Measurements from ENCODE around the gene IGF1R.
"Not testable (repeated sequence)": the region's sequence is repeated elsewhere in the genome, so short reads cannot be mapped to it uniquely, and the experiment has no call there.

Gene IGF1R

GRCh38 chr15:98955331-98955730 lies 307.0 kb downstream of the IGF1R start:
- no peak for DNase-seq (ENCODE audit: low spot score in 2 of 2)
- Mint-ChIP-seq H3K4me3 (no peak overlapping the region), H3K27me3 (no peaks in the 10 kb centered on the region), H3K9me3 (no peaks in the 10 kb centered on the region), H3K27ac (ENCODE audit: low read depth) (no peak overlapping the region), H3K36me3 (ENCODE audit: insufficient read depth) (no peaks in the 10 kb centered on the region), H3K4me1 (peaks cover 20% of the 10 kb centered on the region)
- no peak for ATAC-seq (replicated peaks; ENCODE audit: extremely low read depth, poor library complexity, severe bottlenecking)

GRCh38 chr15:98955961-98956723 lies 307.8 kb downstream of the IGF1R start:
- no peaks in the 10 kb centered on the region for H3K36me3 Mint-ChIP-seq (ENCODE audit: insufficient read depth)
- no peak overlapping the region for H3K4me3 Mint-ChIP-seq
- no peak for ATAC-seq (replicated peaks; ENCODE audit: extremely low read depth, poor library complexity, severe bottlenecking)
- DNase-seq (ENCODE audit: low spot score in 2 of 2): no peak
- no peaks in the 10 kb centered on the region for H3K27me3 Mint-ChIP-seq
- H3K4me1 Mint-ChIP-seq: peaks cover 20% of the 10 kb centered on the region
- no peak overlapping the region for H3K27ac Mint-ChIP-seq (ENCODE audit: low read depth)
- H3K9me3 Mint-ChIP-seq: no peaks in the 10 kb centered on the region

- Mint-ChIP-seq H3K4me3 (no peak overlapping the region), H3K4me1 (peaks cover 20% of the 10 kb centered on the region), H3K36me3 (ENCODE audit: insufficient read depth) (no peaks in the 10 kb centered on the region), H3K27ac (ENCODE audit: low read depth) (no peak overlapping the region), H3K9me3 (no peaks in the 10 kb centered on the region), H3K27me3 (no peaks in the 10 kb centered on the region)
- ATAC-seq (replicated peaks; ENCODE audit: extremely low read depth, poor library complexity, severe bottlenecking) (no peak), DNase-seq (ENCODE audit: low spot score in 2 of 2) (no peak)
Observed at GRCh38 chr15:98956796-98957553, 308.6 kb downstream of the IGF1R start.

GRCh38 chr15:98957655-98958054 lies 309.3 kb downstream of the IGF1R start:
- no peak overlapping the region for H3K4me3 Mint-ChIP-seq
- DNase-seq (ENCODE audit: low spot score in 2 of 2): no peak
- no peak overlapping the region for H3K27ac Mint-ChIP-seq (ENCODE audit: low read depth)
- H3K27me3 Mint-ChIP-seq: no peaks in the 10 kb centered on the region
- peaks cover 3% of the 10 kb centered on the region for H3K36me3 Mint-ChIP-seq (ENCODE audit: insufficient read depth)
- no peaks in the 10 kb centered on the region for H3K9me3 Mint-ChIP-seq
- peaks cover 13% of the 10 kb centered on the region for H3K4me1 Mint-ChIP-seq
- no peak for ATAC-seq (replicated peaks; ENCODE audit: extremely low read depth, poor library complexity, severe bottlenecking)

- Mint-ChIP-seq H3K36me3 (ENCODE audit: insufficient read depth) (peaks cover 3% of the 10 kb centered on the region), H3K4me1 (peaks cover 9% of the 10 kb centered on the region), H3K27me3 (no peaks in the 10 kb centered on the region), H3K9me3 (no peaks in the 10 kb centered on the region), H3K4me3 (no peak overlapping the region), H3K27ac (ENCODE audit: low read depth) (no peak overlapping the region)
- ATAC-seq (replicated peaks; ENCODE audit: extremely low read depth, poor library complexity, severe bottlenecking): no peak
- no peak for DNase-seq (ENCODE audit: low spot score in 2 of 2)
Observed at GRCh38 chr15:98958076-98958475, 309.7 kb downstream of the IGF1R start.

GRCh38 chr15:98958918-98959639 lies 310.7 kb downstream of the IGF1R start:
- H3K36me3 Mint-ChIP-seq (ENCODE audit: insufficient read depth): peaks cover 3% of the 10 kb centered on the region
- no peaks in the 10 kb centered on the region for H3K9me3 Mint-ChIP-seq
- ATAC-seq (replicated peaks; ENCODE audit: extremely low read depth, poor library complexity, severe bottlenecking) (no peak), DNase-seq (ENCODE audit: low spot score in 2 of 2) (no peak)
- H3K4me3 Mint-ChIP-seq: no peak overlapping the region
- no peak overlapping the region for H3K27ac Mint-ChIP-seq (ENCODE audit: low read depth)
- no peaks in the 10 kb centered on the region for H3K27me3 Mint-ChIP-seq
- peaks cover 4% of the 10 kb centered on the region for H3K4me1 Mint-ChIP-seq

- Mint-ChIP-seq H3K4me1 (peaks cover 4% of the 10 kb centered on the region), H3K27ac (ENCODE audit: low read depth) (no peak overlapping the region), H3K4me3 (no peak overlapping the region), H3K27me3 (no peaks in the 10 kb centered on the region), H3K36me3 (ENCODE audit: insufficient read depth) (peaks cover 3% of the 10 kb centered on the region), H3K9me3 (no peaks in the 10 kb centered on the region)
- ATAC-seq (replicated peaks; ENCODE audit: extremely low read depth, poor library complexity, severe bottlenecking): no peak
- no peak for DNase-seq (ENCODE audit: low spot score in 2 of 2)
Observed at GRCh38 chr15:98959640-98960007, 311.3 kb downstream of the IGF1R start.

- Mint-ChIP-seq H3K4me3 (no peak overlapping the region), H3K9me3 (no peaks in the 10 kb centered on the region), H3K27me3 (peaks cover 1% of the 10 kb centered on the region), H3K36me3 (ENCODE audit: insufficient read depth) (peaks cover 3% of the 10 kb centered on the region), H3K27ac (ENCODE audit: low read depth) (no peak overlapping the region), H3K4me1 (peaks cover 4% of the 10 kb centered on the region)
- DNase-seq (ENCODE audit: low spot score in 2 of 2) (no peak), ATAC-seq (replicated peaks; ENCODE audit: extremely low read depth, poor library complexity, severe bottlenecking) (no peak)
Observed at GRCh38 chr15:98960555-98961050, 312.3 kb downstream of the IGF1R start.

GRCh38 chr15:98963444-98963843 lies 315.1 kb downstream of the IGF1R start:
- Mint-ChIP-seq H3K4me3 (no peak overlapping the region), H3K9me3 (no peaks in the 10 kb centered on the region), H3K27ac (ENCODE audit: low read depth) (no peak overlapping the region), H3K36me3 (ENCODE audit: insufficient read depth) (peaks cover 3% of the 10 kb centered on the region), H3K27me3 (peaks cover 25% of the 10 kb centered on the region), H3K4me1 (peaks cover 4% of the 10 kb centered on the region)
- no peak for ATAC-seq (replicated peaks; ENCODE audit: extremely low read depth, poor library complexity, severe bottlenecking)
- DNase-seq (ENCODE audit: low spot score in 2 of 2): no peak

GRCh38 chr15:98964466-98965133 lies 316.3 kb downstream of the IGF1R start:
- no peaks in the 10 kb centered on the region for H3K4me1 Mint-ChIP-seq
- peaks cover 3% of the 10 kb centered on the region for H3K36me3 Mint-ChIP-seq (ENCODE audit: insufficient read depth)
- no peaks in the 10 kb centered on the region for H3K9me3 Mint-ChIP-seq
- H3K4me3 Mint-ChIP-seq: no peak overlapping the region
- DNase-seq (ENCODE audit: low spot score in 2 of 2): no peak
- H3K27ac Mint-ChIP-seq (ENCODE audit: low read depth): no peak overlapping the region
- no peak for ATAC-seq (replicated peaks; ENCODE audit: extremely low read depth, poor library complexity, severe bottlenecking)
- peaks cover 25% of the 10 kb centered on the region for H3K27me3 Mint-ChIP-seq

GRCh38 chr15:98965134-98965491 lies 316.8 kb downstream of the IGF1R start:
- H3K9me3 Mint-ChIP-seq; H3K4me1 Mint-ChIP-seq; H3K27ac Mint-ChIP-seq (ENCODE audit: low read depth); H3K4me3 Mint-ChIP-seq; ATAC-seq (replicated peaks; ENCODE audit: extremely low read depth, poor library complexity, severe bottlenecking); H3K36me3 Mint-ChIP-seq (ENCODE audit: insufficient read depth); DNase-seq (ENCODE audit: low spot score in 2 of 2): not testable (repeated sequence)
- peaks cover 25% of the 10 kb centered on the region for H3K27me3 Mint-ChIP-seq

GRCh38 chr15:98965597-98965996 lies 317.3 kb downstream of the IGF1R start:
- H3K4me3 Mint-ChIP-seq: no peak overlapping the region
- ATAC-seq (replicated peaks; ENCODE audit: extremely low read depth, poor library complexity, severe bottlenecking) (no peak), DNase-seq (ENCODE audit: low spot score in 2 of 2) (no peak)
- no peaks in the 10 kb centered on the region for H3K4me1 Mint-ChIP-seq
- peaks cover 25% of the 10 kb centered on the region for H3K27me3 Mint-ChIP-seq
- no peak overlapping the region for H3K27ac Mint-ChIP-seq (ENCODE audit: low read depth)
- H3K9me3 Mint-ChIP-seq: no peaks in the 10 kb centered on the region
- peaks cover 3% of the 10 kb centered on the region for H3K36me3 Mint-ChIP-seq (ENCODE audit: insufficient read depth)
